WTC11 (cell line): ENCODE data around the gene ANKZF1. TPM values are rescaled to one million over a fixed set of nuclear protein-coding genes. Genes with fewer than 3 reads are reported as not detected.

ENCODE experiments used
- ATAC-seq: fragments of 200-7000 bp; cut with Tn5 transposase; 2 replicates; pipeline ENCODE4 v1.10.0; 2021; ENCODE audit warnings: mild to moderate bottlenecking, moderate library complexity
- CTCF ChIA-PET: fragments of 300-600 bp; sonication (Branson Sonifier 250); formaldehyde crosslinking; loops from one replicate; lab custom pipeline; 2021; ENCODE audit warnings: antibody characterized with exemption; lab: Charles Lee
- POLR2A ChIA-PET: fragments of 350-600 bp; sonication (Branson Sonifier 250); formaldehyde crosslinking; loops from one replicate; lab custom pipeline; 2021; ENCODE audit warnings: antibody characterized with exemption; lab: Charles Lee
- DNase-seq: peaks from one replicate; pipeline ENCODE4 v3.0.0; 2021; ENCODE audit warnings: low spot score
- H3K27ac Mint-ChIP-seq: 2 replicates; pipeline ENCODE4 v1.8.0; 2021; ENCODE audit warnings: mixed read lengths
- H3K27me3 Mint-ChIP-seq: 2 replicates; pipeline ENCODE4 v1.8.0; 2021; ENCODE audit warnings: low read depth, mild to moderate bottlenecking, moderate library complexity, mixed read lengths
- H3K36me3 Mint-ChIP-seq: 2 replicates; pipeline ENCODE4 v1.8.0; 2021; ENCODE audit warnings: mixed read lengths
- H3K4me1 Mint-ChIP-seq: 2 replicates; pipeline ENCODE4 v1.8.0; 2022; ENCODE audit warnings: mixed read lengths
- H3K4me3 Mint-ChIP-seq: 2 replicates; pipeline ENCODE4 v1.8.0; 2021; ENCODE audit warnings: mild to moderate bottlenecking, moderate library complexity, mixed read lengths
- H3K9me3 Mint-ChIP-seq: 2 replicates; pipeline ENCODE4 v1.8.0; 2021; ENCODE audit warnings: mixed read lengths
- AFF4 ChIP-seq: sonication (generic); formaldehyde crosslinking; IDR thresholded peaks from 2 replicates; pipeline ENCODE4 v1.8.1; 2023; ENCODE audit warnings: mild to moderate bottlenecking, missing genetic modification reagents, borderline replicate concordance
- ARID4B ChIP-seq: sonication (generic); formaldehyde crosslinking; IDR thresholded peaks from 2 replicates; pipeline ENCODE4 v1.8.0; 2023; ENCODE audit warnings: missing genetic modification reagents, mild to moderate bottlenecking, borderline replicate concordance
- CBFB ChIP-seq: sonication (generic); formaldehyde crosslinking; IDR thresholded peaks from 2 replicates; pipeline ENCODE4 v1.8.1; 2022; ENCODE audit warnings: mild to moderate bottlenecking, low read depth, missing genetic modification reagents
- E2F5 ChIP-seq: sonication (generic); formaldehyde crosslinking; IDR thresholded peaks from 2 replicates; pipeline ENCODE4 v1.8.1; 2022; ENCODE audit warnings: mild to moderate bottlenecking, moderate library complexity, missing genetic modification reagents
- ELF4 ChIP-seq: sonication (generic); formaldehyde crosslinking; IDR thresholded peaks from 2 replicates; pipeline ENCODE4 v1.8.1; 2022; ENCODE audit warnings: low read depth, mild to moderate bottlenecking, moderate library complexity, missing genetic modification reagents
- EMX1 ChIP-seq: fragments of 250-450 bp; sonication (Bioruptor Pico); IDR thresholded peaks from 2 replicates; pipeline ENCODE4 v1.8.0; 2021; ENCODE audit warnings: mild to moderate bottlenecking
- ERG ChIP-seq: fragments of 250-450 bp; sonication (Bioruptor Pico); IDR thresholded peaks from 2 replicates; pipeline ENCODE4 v1.8.0; 2021; ENCODE audit warnings: mild to moderate bottlenecking
- GABPB1 ChIP-seq: sonication (generic); formaldehyde crosslinking; IDR thresholded peaks from 2 replicates; pipeline ENCODE4 v1.8.1; 2023; ENCODE audit warnings: mild to moderate bottlenecking, missing genetic modification reagents
- GTF2I ChIP-seq: fragments of 250-450 bp; sonication (Bioruptor Pico); conservative IDR thresholded peaks from 2 replicates; pipeline ENCODE4 v1.4.0; 2021; ENCODE audit warnings: mild to moderate bottlenecking
- NR3C1 ChIP-seq: sonication (generic); formaldehyde crosslinking; conservative IDR thresholded peaks from 2 replicates; pipeline ENCODE4 v1.8.1; 2023; ENCODE audit warnings: low read depth, mild to moderate bottlenecking, missing genetic modification reagents
- PRRX2 ChIP-seq: fragments of 250-450 bp; sonication (Bioruptor Pico); IDR thresholded peaks from 2 replicates; pipeline ENCODE4 v1.8.0; 2021; ENCODE audit warnings: mild to moderate bottlenecking
- ZNF219 ChIP-seq: sonication (generic); formaldehyde crosslinking; IDR thresholded peaks from 2 replicates; pipeline ENCODE4 v1.8.0; 2023; ENCODE audit warnings: missing genetic modification reagents, mild to moderate bottlenecking, borderline replicate concordance
- ZNF232 ChIP-seq: sonication (generic); formaldehyde crosslinking; IDR thresholded peaks from 2 replicates; pipeline ENCODE4 v1.8.0; 2022; ENCODE audit warnings: mild to moderate bottlenecking, missing genetic modification reagents
- ZNF512 ChIP-seq: sonication (generic); formaldehyde crosslinking; IDR thresholded peaks from 2 replicates; pipeline ENCODE4 v1.8.1; 2022; ENCODE audit warnings: missing genetic modification reagents, borderline replicate concordance
- total RNA-seq: library from RNA; stranded (reverse); gene quantifications from 3 replicates; pipeline ENCODE4 v1.2.3, GENCODE V29; 2021

ANKZF1 gene
- total RNA-seq, 1 experiment from 2014 or later: 70.4 TPM

- Mint-ChIP-seq H3K36me3 (no peaks in the 10 kb centered on the region), H3K27me3 (peaks cover 42% of the 10 kb centered on the region), H3K4me3 (no peak overlapping the region), H3K9me3 (no peaks in the 10 kb centered on the region), H3K27ac (no peak overlapping the region), H3K4me1 (peaks cover 3% of the 10 kb centered on the region)
- TF ChIP-seq ELF4 (CRISPR knock-in tag): no peak
- TF ChIP-seq NR3C1 (CRISPR knock-in tag): no peak
- no peak for TF ChIP-seq ZNF232 (CRISPR knock-in tag)
- no peak for TF ChIP-seq ZNF512 (CRISPR knock-in tag)
- TF ChIP-seq AFF4 (CRISPR knock-in tag): no peak
- TF ChIP-seq E2F5: no peak
- TF ChIP-seq GTF2I (CRISPR knock-in tag): no peak
- no peak for TF ChIP-seq ERG (CRISPR knock-in tag)
- TF ChIP-seq EMX1 (CRISPR knock-in tag): no peak
- TF ChIP-seq ARID4B: no peak
- no peak for TF ChIP-seq ZNF219 (CRISPR knock-in tag)
- DNase-seq (no peak), ATAC-seq (no peak)
- ChIA-PET CTCF (interaction anchor here (1.0 to 1.2 kb wide), 3 partner anchors 9 to 225 kb away, joined by 3 to 5 read pairs (median 3); partner anchors contain the start of gene DNAJB2), POLR2A (interaction anchor here (0.6 kb wide), 1 partner anchor 16 kb away, joined by 5 read pairs; the partner anchor contains the start of gene TUBA4B)
Observed at GRCh38 chr2:219269362-219270054, 39.9 kb downstream of the ANKZF1 start.

- H3K27me3 Mint-ChIP-seq: peaks cover 42% of the 10 kb centered on the region
- H3K4me3 Mint-ChIP-seq: no peak overlapping the region
- H3K27ac Mint-ChIP-seq: no peak overlapping the region
- DNase-seq: no peak
- TF ChIP-seq PRRX2 (CRISPR knock-in tag) (no peak), CBFB (CRISPR knock-in tag) (no peak), GABPB1 (CRISPR knock-in tag) (peak; percentile 36; the same call in 1 of the 2 replicates)
- ChIA-PET CTCF (interaction anchor here (1.0 to 1.6 kb wide), 4 partner anchors 9 to 240 kb away, joined by 3 to 5 read pairs (median 3); partner anchors contain the start of gene DNAJB2), POLR2A (no interaction called here)
- H3K4me1 Mint-ChIP-seq: peaks cover 8% of the 10 kb centered on the region
- no peaks in the 10 kb centered on the region for H3K9me3 Mint-ChIP-seq
- H3K36me3 Mint-ChIP-seq: no peaks in the 10 kb centered on the region
- no peak for ATAC-seq
Observed at GRCh38 chr2:219270055-219270372, 40.4 kb downstream of the ANKZF1 start.
